Endothelial cell of umbilical vein (primary cell): ENCODE data around the gene NRG3. TPM values are rescaled to one million over a fixed set of nuclear protein-coding genes. Genes with fewer than 3 reads are reported as not detected.

Experiments used
- BruUV-seq: library from RNA; stranded (reverse); fragments of 400-500 nt; replicated peaks from 2 replicates; lab custom pipeline; 2021; lab: Mats Ljungman, UMichigan
- CTCF ChIA-PET: fragments of 300-600, 350-600 bp; sonication (Branson Sonifier 250); formaldehyde crosslinking; loops from one replicate; lab custom pipeline; 2021; ENCODE audit warnings: antibody characterized with exemption, inconsistent platforms; lab: Charles Lee
- POLR2A ChIA-PET: fragments of 300-600, 350-600 bp; sonication (Branson Sonifier 250); formaldehyde crosslinking; loops from one replicate; lab custom pipeline; 2021; ENCODE audit warnings: antibody characterized with exemption, inconsistent platforms; lab: Charles Lee
- DNase-seq: peaks from one replicate; pipeline ENCODE4 v3.0.0-alpha.2; 2011; ENCODE audit warnings: low read depth, low spot score
- FAIRE-seq: peaks from 2 replicates; lab custom pipeline; 2011; peaks lifted over from hg19 to GRCh38; lab: Jason Lieb, UNC
- H2AFZ ChIP-seq: 2 replicates; pipeline ENCODE4 v1.6.0; 2012; ENCODE audit warnings: low read depth, low read length, control low read depth, inconsistent platforms
- H3K27ac ChIP-seq: 2 replicates; pipeline ENCODE4 v1.5.1; 2011; ENCODE audit warnings: low read depth, mild to moderate bottlenecking, control low read depth, low read length, moderate library complexity; ENCODE audit not compliant: insufficient read depth
- H3K27me3 ChIP-seq, 2 experiments: 2 replicates each; pipeline versions ENCODE4 v1.6.0 to v1.6.1; 2011; ENCODE audit warnings: low read length in 2 of 2, mixed read lengths in 1 of 2; ENCODE audit not compliant: control insufficient read depth in 2 of 2, insufficient read depth in 2 of 2
- H3K36me3 ChIP-seq, 2 experiments: 2 replicates in 1 of 2; 3 replicates in 1 of 2; pipeline ENCODE4 v1.5.1; 2011; ENCODE audit warnings: low read length in 2 of 2, mild to moderate bottlenecking in 1 of 2, moderate library complexity in 1 of 2; ENCODE audit not compliant: control insufficient read depth in 2 of 2, insufficient read depth in 2 of 2; ENCODE audit errors: extremely low read depth in 1 of 2
- H3K4me1 ChIP-seq: 3 replicates; pipeline ENCODE4 v1.5.1; 2011; ENCODE audit warnings: mild to moderate bottlenecking, low read length; ENCODE audit not compliant: control insufficient read depth, insufficient read depth; ENCODE audit errors: extremely low read depth
- H3K4me2 ChIP-seq: 2 replicates; pipeline ENCODE4 v1.6.1; 2011; ENCODE audit warnings: low read length, control low read depth, mixed read lengths; ENCODE audit not compliant: insufficient read depth
- H3K4me3 ChIP-seq, 3 experiments: fragments of 200-600 bp in 1 of 3; sonication (generic), shearing (Covaris generic) in 1 of 3; replicated peaks in 1 of 3; 2 replicates each; pipeline ENCODE4 v1.5.1; 2011 to 2016; ENCODE audit warnings: control low read depth in 3 of 3, low read length in 3 of 3, mild to moderate bottlenecking in 2 of 3, inconsistent platforms in 1 of 3, low read depth in 1 of 3, moderate library complexity in 1 of 3; ENCODE audit not compliant: insufficient read depth in 1 of 3
- H3K79me2 ChIP-seq: 2 replicates; pipeline ENCODE4 v1.6.0; 2012; ENCODE audit warnings: low read length, inconsistent platforms; ENCODE audit not compliant: control insufficient read depth, insufficient read depth
- H3K9ac ChIP-seq: replicated peaks from 2 replicates; pipeline ENCODE3; 2011; ENCODE audit warnings: low read length, control low read depth; ENCODE audit not compliant: insufficient read depth; ENCODE audit errors: extremely low read depth
- H3K9me1 ChIP-seq: replicated peaks from 3 replicates; pipeline ENCODE4 v1.6.0; 2011; ENCODE audit warnings: mild to moderate bottlenecking, low read length; ENCODE audit not compliant: control insufficient read depth, insufficient read depth; ENCODE audit errors: extremely low read depth
- H3K9me3 ChIP-seq: replicated peaks from 2 replicates; pipeline ENCODE4 v1.5.1; 2012; ENCODE audit warnings: low read length, inconsistent platforms; ENCODE audit not compliant: control insufficient read depth, insufficient read depth
- H4K20me1 ChIP-seq: replicated peaks from 2 replicates; pipeline ENCODE3; 2011; ENCODE audit warnings: mild to moderate bottlenecking, low read length; ENCODE audit not compliant: control insufficient read depth, insufficient read depth; ENCODE audit errors: extremely low read depth
- CTCF ChIP-seq, 2 donors: IDR thresholded peaks; 1 replicate in 1 of 2; 2 replicates in 1 of 2; pipeline ENCODE4 v1.5.1; 2011; ENCODE audit warnings: low read length in 2 of 2, mild to moderate bottlenecking in 2 of 2, moderate library complexity in 2 of 2, control low read depth in 1 of 2, inconsistent platforms in 1 of 2, low read depth in 1 of 2; ENCODE audit not compliant: insufficient read depth in 1 of 2; ENCODE audit errors: extremely low read depth in 1 of 2
- EZH2 ChIP-seq: IDR thresholded peaks from 2 replicates; pipeline ENCODE4 v1.6.1; 2012; ENCODE audit warnings: borderline replicate concordance, low read depth, mild to moderate bottlenecking, moderate library complexity, low read length, inconsistent platforms; ENCODE audit not compliant: severe bottlenecking
- FOS ChIP-seq: IDR thresholded peaks from 2 replicates; pipeline ENCODE4 v1.6.1; 2011; ENCODE audit warnings: mild to moderate bottlenecking, low read length, moderate library complexity, borderline replicate concordance; ENCODE audit not compliant: insufficient read depth
- GATA2 ChIP-seq: IDR thresholded peaks from 2 replicates; pipeline ENCODE4 v1.7.0; 2011; ENCODE audit warnings: low read depth, mild to moderate bottlenecking, moderate library complexity, mixed read lengths, low read length; ENCODE audit not compliant: insufficient read length, insufficient read depth
- MAX ChIP-seq: IDR thresholded peaks from 2 replicates; pipeline ENCODE4 v1.6.1; 2011; ENCODE audit not compliant: insufficient read depth, insufficient read length
- MYC ChIP-seq: IDR thresholded peaks from one replicate; pipeline ENCODE4 v1.6.1; 2011; ENCODE audit warnings: mild to moderate bottlenecking, low read depth, low read length
- POLR2A ChIP-seq: IDR thresholded peaks from 2 replicates; pipeline ENCODE4 v1.6.1; 2012; ENCODE audit warnings: low read depth, mild to moderate bottlenecking, control low read depth, low read length
- POLR2AphosphoS5 ChIP-seq: IDR thresholded peaks from 2 replicates; pipeline ENCODE4 v1.6.1; 2012; ENCODE audit warnings: low read depth, mild to moderate bottlenecking, control low read depth, low read length, moderate library complexity; ENCODE audit not compliant: insufficient read depth
- dilution Hi-C: fragments of 300-500 bp; cut with MboI; formaldehyde crosslinking; loops from one replicate; pipeline ENCODE4 v1.15.0; 2019; ENCODE audit warnings: low sequenced_read_pairs; ENCODE audit not compliant: extremely low pct_ligation_motif_present
- intact Hi-C: fragments of 100-400 bp; cut with micrococcal nuclease; formaldehyde crosslinking; loops from one replicate; pipeline ENCODE4 v1.10.0; 2022
- polyA plus RNA-seq, 4 experiments: library from polyadenylated mRNA; depleted of rRNA in 3 of 4; stranded (reverse) in 3 of 4; unstranded in 1 of 4; fragments of >200 nt; gene quantifications; 2 replicates each; pipeline versions ENCODE4 v1.2.1 to v1.2.3, GENCODE V29; 2011 to 2012; ENCODE audit warnings: missing spikeins in 1 of 4
- total RNA-seq: library from RNA; stranded (reverse); gene quantifications from 2 replicates; pipeline ENCODE4 v1.2.3, GENCODE V29; 2021

The NRG3 gene
- total and polyA plus RNA-seq, 2 donors (not counting 3 experiments of a cell fraction or from before 2014, with no cell fraction given), result 1.9 to 3.9 TPM

GRCh38 chr10:82212753-82213152 is 337.8 kb downstream of the NRG3 start:
- Histone ChIP-seq H3K4me1 (no peaks in the 10 kb centered on the region), H2AFZ (no peak overlapping the region), H3K27me3 (no peaks in the 10 kb centered on the region), H3K4me2 (no peak overlapping the region), H3K9me1 (no peaks in the 10 kb centered on the region), H3K27ac (no peak overlapping the region), H3K4me3 (no peak overlapping the region), H3K79me2 (no peaks in the 10 kb centered on the region), H4K20me1 (no peaks in the 10 kb centered on the region), H3K9me3 (no peaks in the 10 kb centered on the region), H3K36me3 (no peaks in the 10 kb centered on the region), H3K9ac (no peak overlapping the region)
- intact Hi-C loops (no loop called here), dilution Hi-C loops (no loop called here)
- ChIA-PET CTCF (no interaction called here), POLR2A (no interaction called here)
- no TSS peak for BruUV-seq
- FAIRE-seq (no peak), DNase-seq (no peak)
- TF ChIP-seq GATA2 (no peak), CTCF (IDR thresholded peaks at IDR 0.05; ENCODE audit: extremely low read depth in 1 of 2, insufficient read depth in 1 of 2, low read depth in 1 of 2, low read length in 2 of 2) (no peak), POLR2A (no peak), FOS (no peak), MAX (no peak), POLR2AphosphoS5 (no peak), EZH2 (no peak), MYC (no peak)
